Endothelial cell (in vitro differentiated cells): ENCODE results near the gene RRAGC. TPM values are rescaled to one million over a fixed set of nuclear protein-coding genes. Genes with fewer than 3 reads are reported as not detected.

Source experiments
- DNase-seq: peaks from one replicate; pipeline ENCODE4 v3.0.0; 2021; ENCODE audit warnings: low spot score
- H3K27ac Mint-ChIP-seq: one replicate; pipeline ENCODE4 v1.8.0; 2021; ENCODE audit warnings: mixed read lengths, inconsistent platforms; ENCODE audit not compliant: unreplicated experiment
- H3K27me3 Mint-ChIP-seq: one replicate; pipeline ENCODE4 v1.8.0; 2021; ENCODE audit warnings: mild to moderate bottlenecking, moderate library complexity, mixed read lengths, inconsistent platforms; ENCODE audit not compliant: unreplicated experiment
- H3K36me3 Mint-ChIP-seq: one replicate; pipeline ENCODE4 v1.8.0; 2021; ENCODE audit warnings: mild to moderate bottlenecking, low read depth, mixed read lengths, inconsistent platforms; ENCODE audit not compliant: unreplicated experiment
- H3K4me1 Mint-ChIP-seq: one replicate; pipeline ENCODE4 v1.8.0; 2021; ENCODE audit warnings: mild to moderate bottlenecking, mixed read lengths, inconsistent platforms; ENCODE audit not compliant: unreplicated experiment
- H3K4me3 Mint-ChIP-seq: one replicate; pipeline ENCODE4 v1.8.0; 2021; ENCODE audit warnings: mild to moderate bottlenecking, mixed read lengths, inconsistent platforms; ENCODE audit not compliant: unreplicated experiment
- H3K9me3 Mint-ChIP-seq: one replicate; pipeline ENCODE4 v1.8.0; 2021; ENCODE audit warnings: mixed read lengths, inconsistent platforms; ENCODE audit not compliant: unreplicated experiment
- total RNA-seq: library from RNA; stranded (reverse); fragmentation: NEBNext Ultra II Directional; extraction: Animal tissue kit (Norgen Biotek cat#: 25700); gene quantifications from one replicate; pipeline ENCODE4 v1.2.1, GENCODE V29; 2021; ENCODE audit not compliant: unreplicated experiment
- TF ChIP-seq, protein P1 (sequence below): fragments of 200-600 bp; sonication (generic); IDR thresholded peaks from one replicate; pipeline ENCODE4 v1.5.0; 2021; ENCODE audit warnings: antibody characterized with exemption; ENCODE audit not compliant: unreplicated experiment

The RRAGC gene
- total RNA-seq, 1 donor from 2014 or later: 27.3 TPM

DNA sequence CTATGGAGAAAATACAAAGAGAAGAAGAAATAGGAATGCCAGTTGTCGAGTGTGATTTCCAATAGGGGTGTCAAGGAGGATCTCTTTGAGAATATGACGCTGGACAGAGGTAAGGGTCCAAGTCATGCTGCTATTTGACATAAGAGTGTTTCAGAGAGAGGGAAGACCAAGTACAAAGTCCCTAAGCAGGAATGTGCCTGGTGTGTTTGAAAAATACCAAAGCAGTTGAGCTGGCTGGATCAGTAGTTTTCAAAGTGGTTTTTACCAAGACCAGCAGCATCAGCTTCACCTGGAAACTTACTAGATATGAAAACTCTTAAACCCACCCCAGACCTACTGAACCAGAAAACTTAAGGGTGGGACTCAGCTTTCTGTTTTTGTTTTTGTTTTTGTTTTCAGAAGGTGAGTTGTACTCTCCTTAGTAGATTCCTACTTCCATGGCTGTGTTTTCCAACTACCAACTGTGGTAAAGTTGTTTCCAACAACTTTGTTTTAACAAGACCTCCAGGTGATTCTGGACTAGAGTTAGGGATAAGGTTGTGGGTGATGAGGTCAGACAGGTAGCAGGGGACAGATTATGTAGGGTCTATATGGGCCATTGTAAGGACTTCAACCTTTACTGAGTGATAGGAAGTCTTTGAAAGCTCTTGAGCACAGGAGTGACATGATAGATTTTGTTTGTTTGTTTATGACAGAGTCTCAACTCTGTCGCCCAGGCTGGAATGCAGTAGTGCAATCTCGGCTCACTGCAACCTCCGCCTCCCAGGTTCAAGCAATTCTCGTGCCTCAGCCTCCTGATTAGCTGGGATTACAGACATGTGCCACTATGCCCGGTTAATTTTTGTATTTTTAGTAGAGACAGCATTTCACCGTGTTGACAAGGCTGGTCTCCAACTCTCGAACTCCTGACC, 29.1 kb upstream of the RRAGC start:
- Mint-ChIP-seq H3K36me3 (no peaks in the 10 kb centered on the region), H3K4me3 (no peak overlapping the region), H3K27ac (no peak overlapping the region), H3K9me3 (no peaks in the 10 kb centered on the region), H3K4me1 (peaks cover 7% of the 10 kb centered on the region), H3K27me3 (no peaks in the 10 kb centered on the region)
- TF ChIP-seq, protein P1, sequence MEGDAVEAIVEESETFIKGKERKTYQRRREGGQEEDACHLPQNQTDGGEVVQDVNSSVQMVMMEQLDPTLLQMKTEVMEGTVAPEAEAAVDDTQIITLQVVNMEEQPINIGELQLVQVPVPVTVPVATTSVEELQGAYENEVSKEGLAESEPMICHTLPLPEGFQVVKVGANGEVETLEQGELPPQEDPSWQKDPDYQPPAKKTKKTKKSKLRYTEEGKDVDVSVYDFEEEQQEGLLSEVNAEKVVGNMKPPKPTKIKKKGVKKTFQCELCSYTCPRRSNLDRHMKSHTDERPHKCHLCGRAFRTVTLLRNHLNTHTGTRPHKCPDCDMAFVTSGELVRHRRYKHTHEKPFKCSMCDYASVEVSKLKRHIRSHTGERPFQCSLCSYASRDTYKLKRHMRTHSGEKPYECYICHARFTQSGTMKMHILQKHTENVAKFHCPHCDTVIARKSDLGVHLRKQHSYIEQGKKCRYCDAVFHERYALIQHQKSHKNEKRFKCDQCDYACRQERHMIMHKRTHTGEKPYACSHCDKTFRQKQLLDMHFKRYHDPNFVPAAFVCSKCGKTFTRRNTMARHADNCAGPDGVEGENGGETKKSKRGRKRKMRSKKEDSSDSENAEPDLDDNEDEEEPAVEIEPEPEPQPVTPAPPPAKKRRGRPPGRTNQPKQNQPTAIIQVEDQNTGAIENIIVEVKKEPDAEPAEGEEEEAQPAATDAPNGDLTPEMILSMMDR: no peak
- DNase-seq: no peak

DNA sequence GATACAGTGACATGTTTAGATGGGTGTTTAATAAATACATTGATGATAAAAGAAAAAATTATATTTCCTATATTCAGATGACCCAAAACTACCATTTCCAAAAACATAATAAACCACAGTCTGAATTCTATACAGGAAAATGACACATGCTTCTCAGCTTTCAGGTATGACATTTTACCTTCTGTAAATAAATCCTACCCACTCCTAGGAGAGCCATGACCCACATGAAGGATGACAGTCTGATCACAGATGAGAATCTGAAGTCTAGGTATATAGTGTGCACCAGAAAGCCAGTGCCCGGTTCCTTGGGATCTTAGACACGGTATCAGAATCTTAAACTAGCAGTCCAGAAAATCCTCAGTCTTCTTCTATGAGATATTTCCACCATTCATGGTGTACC, 25.5 kb upstream of the RRAGC start:
- Mint-ChIP-seq H3K9me3 (no peaks in the 10 kb centered on the region), H3K27me3 (no peaks in the 10 kb centered on the region), H3K4me3 (no peak overlapping the region), H3K36me3 (no peaks in the 10 kb centered on the region), H3K27ac (no peak overlapping the region), H3K4me1 (peaks cover 7% of the 10 kb centered on the region)
- DNase-seq: no peak
- TF ChIP-seq, protein P1: no peak

DNA sequence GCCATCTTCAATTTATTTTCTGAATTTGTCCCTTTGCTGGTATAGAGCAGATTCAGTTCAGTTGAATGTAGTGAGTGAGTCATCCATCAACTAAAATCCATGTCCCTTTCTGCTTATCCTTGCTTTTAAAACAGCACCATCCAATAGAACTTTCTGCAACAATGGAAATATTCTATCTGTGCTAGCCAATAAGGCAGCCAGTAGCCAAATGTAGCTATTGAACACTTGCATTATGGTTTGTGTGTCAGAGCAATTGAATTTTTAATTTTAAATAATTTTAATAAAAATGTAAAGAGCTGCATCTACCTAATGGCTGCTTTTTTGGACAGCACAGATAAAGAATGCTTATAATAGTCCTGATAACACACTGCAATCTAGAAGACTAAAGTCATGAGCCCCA, 21.9 kb upstream of the RRAGC start, which contains the start of gene GJA9:
Gene GJA9, minus strand, starts transcription at position 101 of the 400 bp plus-strand sequence. CDS start 5,489 bp downstream, outside the sequence.
- no peaks in the 10 kb centered on the region for H3K27me3 Mint-ChIP-seq
- TF ChIP-seq, protein P1: no peak
- H3K36me3 Mint-ChIP-seq: no peaks in the 10 kb centered on the region
- H3K27ac Mint-ChIP-seq: no peak within 1 kb of the TSS
- DNase-seq: no peak
- no peak within 1 kb of the TSS for H3K4me3 Mint-ChIP-seq
- no peaks in the 10 kb centered on the region for H3K9me3 Mint-ChIP-seq
- H3K4me1 Mint-ChIP-seq: no peaks in the 10 kb centered on the region

DNA sequence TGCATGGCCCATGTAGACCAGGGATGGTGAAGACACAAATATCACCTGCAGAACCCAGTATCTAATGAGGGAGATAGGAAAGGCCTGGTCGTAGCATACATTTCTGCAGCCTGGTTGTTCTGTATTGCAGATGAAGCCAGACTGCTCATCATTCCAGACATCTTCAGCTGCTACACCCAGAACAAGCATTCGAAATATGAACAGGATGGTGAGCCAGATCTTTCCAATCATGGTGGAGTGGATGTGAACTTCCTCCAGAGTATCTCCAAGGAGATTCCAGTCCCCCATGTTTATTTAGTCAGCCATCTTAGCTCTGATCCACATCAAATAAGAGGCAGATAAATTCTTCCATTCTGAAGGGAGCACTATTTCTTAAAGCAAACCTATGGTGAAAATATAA, 16.2 kb upstream of the RRAGC start:
- Mint-ChIP-seq H3K36me3 (no peaks in the 10 kb centered on the region), H3K27ac (no peak overlapping the region), H3K27me3 (no peaks in the 10 kb centered on the region), H3K9me3 (no peaks in the 10 kb centered on the region), H3K4me1 (peaks cover 9% of the 10 kb centered on the region), H3K4me3 (no peak overlapping the region)
- no peak for DNase-seq
- TF ChIP-seq, protein P1: no peak
